GM19397 (cell line): ENCODE data around the gene BNC2.

Experiments
- ATAC-seq: cut with Tn5 transposase; IDR thresholded peaks from one replicate; pipeline ENCODE4 v1.9.1; 2021; ENCODE audit warnings: mild to moderate bottlenecking, moderate library complexity; ENCODE audit not compliant: unreplicated experiment

The BNC2 gene

GRCh38 chr9:16721972-16722371 is 148.5 kb downstream of the BNC2 start:
- no peak for ATAC-seq

- ATAC-seq, result no peak
These were observed 150.1 kb downstream of the BNC2 start for GRCh38 chr9:16720386-16720785.

- no peak for ATAC-seq
These were observed 150.5 kb downstream of the BNC2 start for GRCh38 chr9:16719921-16720320.

GRCh38 chr9:16718952-16719351 is 151.5 kb downstream of the BNC2 start:
- ATAC-seq, result no peak

- no peak for ATAC-seq
These were observed 152.2 kb downstream of the BNC2 start for GRCh38 chr9:16718296-16718695.

GRCh38 chr9:16716601-16717000 is 153.9 kb downstream of the BNC2 start:
- ATAC-seq, result no peak

GRCh38 chr9:16715404-16715803 is 155.1 kb downstream of the BNC2 start:
- ATAC-seq, result no peak

- no peak for ATAC-seq
These were observed 157.7 kb downstream of the BNC2 start for GRCh38 chr9:16712787-16713186.

GRCh38 chr9:16710888-16711287 is 159.6 kb downstream of the BNC2 start:
- ATAC-seq, result no peak

- no peak for ATAC-seq
These were observed 160.5 kb downstream of the BNC2 start for GRCh38 chr9:16709924-16710323.

GRCh38 chr9:16708656-16709435 is 161.6 kb downstream of the BNC2 start:
- no peak for ATAC-seq

GRCh38 chr9:16705111-16705604 is 165.3 kb downstream of the BNC2 start:
- no peak for ATAC-seq

- no peak for ATAC-seq
These were observed 166.1 kb downstream of the BNC2 start for GRCh38 chr9:16704116-16705110.

GRCh38 chr9:16701347-16701746 is 169.1 kb downstream of the BNC2 start:
- no peak for ATAC-seq

- no peak for ATAC-seq
These were observed 176.9 kb downstream of the BNC2 start for GRCh38 chr9:16693616-16694015.

- ATAC-seq, result no peak
These were observed 179.8 kb downstream of the BNC2 start for GRCh38 chr9:16690628-16691027.

- no peak for ATAC-seq
These were observed 180.3 kb downstream of the BNC2 start for GRCh38 chr9:16690205-16690604.

- no peak for ATAC-seq
These were observed 181.0 kb downstream of the BNC2 start for GRCh38 chr9:16689351-16689938.

- ATAC-seq, result no peak
These were observed 181.7 kb downstream of the BNC2 start for GRCh38 chr9:16688814-16689213.

- ATAC-seq, result no peak
These were observed 182.6 kb downstream of the BNC2 start for GRCh38 chr9:16687678-16688369.

GRCh38 chr9:16683326-16683725 is 187.1 kb downstream of the BNC2 start:
- no peak for ATAC-seq
